ENCODE measurements around the gene SHPK.

The SHPK gene

GRCh38 chr17:3594051-3594800, 41.8 kb downstream of the SHPK start:
- in situ Hi-C loops (cut with MboI; ENCODE audit: low pct_unique_long_range_greater_than_20kb, low sequenced_read_pairs, unreplicated experiment): loop anchor here (25.0 kb wide), 1 partner anchor 107 kb away; the partner anchor contains the start of gene ASPA

GRCh38 chr17:3593384-3593783, 42.7 kb downstream of the SHPK start:
- no peak for TF ChIP-seq CTCF (IDR thresholded peaks at IDR 0.05; ENCODE audit: extremely low read depth, insufficient read depth, missing control alignments)

More at GRCh38 chr17:3594051-3594800, 41.8 kb downstream of the SHPK start:
- DNase-seq (ENCODE audit: low spot score): no peak
- TF ChIP-seq CTCF (IDR thresholded peaks at IDR 0.05; ENCODE audit: extremely low read depth, insufficient read depth, missing control alignments): no peak

GRCh38 chr17:3592216-3592860, 43.7 kb downstream of the SHPK start:
- in situ Hi-C loops (cut with MboI; ENCODE audit: low pct_unique_long_range_greater_than_20kb, low sequenced_read_pairs, unreplicated experiment): loop anchor here (25.0 kb wide), 1 partner anchor 105 kb away; the partner anchor contains the start of gene ASPA
- no peak for TF ChIP-seq CTCF (IDR thresholded peaks at IDR 0.05; ENCODE audit: extremely low read depth, insufficient read depth, missing control alignments)
- DNase-seq (ENCODE audit: low spot score): no peak

More at GRCh38 chr17:3593384-3593783, 42.7 kb downstream of the SHPK start:
- DNase-seq (ENCODE audit: low spot score): no peak
- in situ Hi-C loops (cut with MboI; ENCODE audit: low pct_unique_long_range_greater_than_20kb, low sequenced_read_pairs, unreplicated experiment): loop anchor here (25.0 kb wide), 1 partner anchor 106 kb away; the partner anchor contains the start of gene ASPA

- in situ Hi-C loops (cut with MboI; ENCODE audit: low pct_unique_long_range_greater_than_20kb, low sequenced_read_pairs, unreplicated experiment): loop anchor here (25.0 kb wide), 1 partner anchor 103 kb away; the partner anchor contains the start of gene ASPA
- no peak for TF ChIP-seq CTCF (IDR thresholded peaks at IDR 0.05; ENCODE audit: extremely low read depth, insufficient read depth, missing control alignments)
Measured at GRCh38 chr17:3590768-3591167, 45.3 kb downstream of the SHPK start.

GRCh38 chr17:3590231-3590630, 45.8 kb downstream of the SHPK start:
- in situ Hi-C loops (cut with MboI; ENCODE audit: low pct_unique_long_range_greater_than_20kb, low sequenced_read_pairs, unreplicated experiment): loop anchor here (25.0 kb wide), 1 partner anchor 103 kb away; the partner anchor contains the start of gene ASPA
- no peak for DNase-seq (ENCODE audit: low spot score)

More at GRCh38 chr17:3590768-3591167, 45.3 kb downstream of the SHPK start:
- DNase-seq (ENCODE audit: low spot score): no peak

More at GRCh38 chr17:3590231-3590630, 45.8 kb downstream of the SHPK start:
- no peak for TF ChIP-seq CTCF (IDR thresholded peaks at IDR 0.05; ENCODE audit: extremely low read depth, insufficient read depth, missing control alignments)
